Liver (tissue), 3 donors: ENCODE results near the gene SMG6.

ENCODE experiments used
- CTCF ChIP-seq: fragments of 150-350 bp; IDR thresholded peaks from 2 replicates; pipeline ENCODE4 v1.5.1; 2017; ENCODE audit warnings: improper control_type of control experiment, low read depth, low read length; ENCODE audit not compliant: missing input control
- EGR1 ChIP-seq, 2 donors: IDR thresholded peaks; 2 replicates each; pipeline ENCODE4 v1.6.1; 2016 to 2018; ENCODE audit warnings: antibody characterized with exemption in 2 of 2, low read depth in 2 of 2
- GABPA ChIP-seq, 2 donors: IDR thresholded peaks in 1 of 2; conservative IDR thresholded peaks in 1 of 2; 2 replicates each; pipeline ENCODE4 v1.6.1; 2016; ENCODE audit warnings: antibody characterized with exemption in 2 of 2, mild to moderate bottlenecking in 1 of 2, moderate library complexity in 1 of 2
- HNF4A ChIP-seq, 2 donors: conservative IDR thresholded peaks; 2 replicates each; pipeline ENCODE4 v1.6.1; 2016; ENCODE audit warnings: antibody characterized with exemption in 2 of 2, mild to moderate bottlenecking in 2 of 2
- JUND ChIP-seq, 2 donors: IDR thresholded peaks; 2 replicates each; pipeline ENCODE4 v1.6.1; 2016; ENCODE audit warnings: antibody characterized with exemption in 2 of 2
- MAX ChIP-seq: IDR thresholded peaks from 2 replicates; pipeline ENCODE4 v1.6.1; 2016; ENCODE audit warnings: antibody characterized with exemption
- RAD21 ChIP-seq, 2 donors: IDR thresholded peaks; 2 replicates each; pipeline ENCODE4 v1.6.1; 2016; ENCODE audit warnings: antibody characterized with exemption in 2 of 2, mild to moderate bottlenecking in 2 of 2
- REST ChIP-seq: IDR thresholded peaks from 2 replicates; pipeline ENCODE4 v1.6.1; 2016; ENCODE audit warnings: antibody characterized with exemption, mild to moderate bottlenecking
- SP1 ChIP-seq: IDR thresholded peaks from 2 replicates; pipeline ENCODE4 v1.6.1; 2018; ENCODE audit warnings: antibody characterized with exemption, mild to moderate bottlenecking
- TAF1 ChIP-seq: conservative IDR thresholded peaks from 2 replicates; pipeline ENCODE4 v1.6.1; 2016; ENCODE audit warnings: antibody characterized with exemption, mild to moderate bottlenecking
- YY1 ChIP-seq: IDR thresholded peaks from 2 replicates; pipeline ENCODE4 v1.6.1; 2016; ENCODE audit warnings: antibody characterized with exemption, mild to moderate bottlenecking
- ZBTB33 ChIP-seq: IDR thresholded peaks from 2 replicates; pipeline ENCODE4 v1.6.1; 2016; ENCODE audit warnings: antibody characterized with exemption
- donor health status: healthy.
- donor health status: healthy.

GRCh38 chr17:2202996-2203575, 100.5 kb downstream of the SMG6 start:
- no peak for TF ChIP-seq GABPA (IDR thresholded peaks at IDR 0.05 in 1 of 2, conservative IDR thresholded peaks at IDR 0.05 in 1 of 2)
- no peak for TF ChIP-seq CTCF
- no peak for TF ChIP-seq MAX
- TF ChIP-seq REST = no peak
- TF ChIP-seq EGR1 (IDR thresholded peaks at IDR 0.05; ENCODE audit: low read depth in 2 of 2) = no peak
- TF ChIP-seq HNF4A (conservative IDR thresholded peaks at IDR 0.05) = no peak
- TF ChIP-seq YY1 = no peak
- no peak for TF ChIP-seq TAF1
- no peak for TF ChIP-seq JUND (IDR thresholded peaks at IDR 0.05)
- TF ChIP-seq SP1 = no peak
- TF ChIP-seq RAD21 (IDR thresholded peaks at IDR 0.05) = no peak
- no peak for TF ChIP-seq ZBTB33
